RWPE1 (cell line): ENCODE results near the gene ZNF177.

Experiments used
- CTCF ChIA-PET: fragments of 350-600 bp; sonication (Branson Sonifier 250); formaldehyde crosslinking; extraction: SDS; loops from one replicate; lab custom pipeline; 2021; lab: Yijun Ruan, JAX
- POLR2A ChIA-PET: fragments of 400-600 bp; formaldehyde crosslinking; extraction: SDS; loops from one replicate; lab custom pipeline; 2020; ENCODE audit warnings: antibody characterized with exemption; ENCODE audit not compliant: low non-redundant PET; lab: Yijun Ruan, JAX
- DNase-seq: peaks from one replicate; pipeline ENCODE4 v3.0.0; 2012; ENCODE audit warnings: low spot score
- H3K27ac ChIP-seq: fragments of 450-650 bp; 2 replicates; pipeline ENCODE4 v1.5.1; 2017
- TF ChIP-seq, protein P1 (sequence below): fragments of 450-650 bp; conservative IDR thresholded peaks from 2 replicates; pipeline ENCODE4 v1.5.1; 2017; ENCODE audit warnings: low read depth, mild to moderate bottlenecking

The ZNF177 gene

DNA sequence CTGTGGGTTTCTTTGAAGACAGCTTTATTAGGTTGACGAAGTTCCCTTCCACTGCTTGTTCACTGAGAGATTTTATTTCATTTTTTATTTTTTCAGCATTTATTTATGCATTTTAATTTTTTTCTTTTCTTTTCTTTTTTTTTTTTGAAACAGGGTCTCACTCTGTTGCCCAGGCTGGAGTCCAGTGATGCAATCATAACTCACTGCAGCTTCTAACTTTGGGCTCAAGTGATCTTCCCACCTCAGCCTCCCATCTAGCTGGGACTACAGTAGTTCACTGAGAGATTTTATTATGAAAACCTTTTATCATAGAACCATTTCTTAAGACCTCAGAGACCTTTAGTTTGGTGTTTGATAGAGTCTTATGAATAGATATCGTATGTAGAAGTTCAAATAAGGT is 10.3 kb upstream of the ZNF177 start:
- TF ChIP-seq, protein P1, sequence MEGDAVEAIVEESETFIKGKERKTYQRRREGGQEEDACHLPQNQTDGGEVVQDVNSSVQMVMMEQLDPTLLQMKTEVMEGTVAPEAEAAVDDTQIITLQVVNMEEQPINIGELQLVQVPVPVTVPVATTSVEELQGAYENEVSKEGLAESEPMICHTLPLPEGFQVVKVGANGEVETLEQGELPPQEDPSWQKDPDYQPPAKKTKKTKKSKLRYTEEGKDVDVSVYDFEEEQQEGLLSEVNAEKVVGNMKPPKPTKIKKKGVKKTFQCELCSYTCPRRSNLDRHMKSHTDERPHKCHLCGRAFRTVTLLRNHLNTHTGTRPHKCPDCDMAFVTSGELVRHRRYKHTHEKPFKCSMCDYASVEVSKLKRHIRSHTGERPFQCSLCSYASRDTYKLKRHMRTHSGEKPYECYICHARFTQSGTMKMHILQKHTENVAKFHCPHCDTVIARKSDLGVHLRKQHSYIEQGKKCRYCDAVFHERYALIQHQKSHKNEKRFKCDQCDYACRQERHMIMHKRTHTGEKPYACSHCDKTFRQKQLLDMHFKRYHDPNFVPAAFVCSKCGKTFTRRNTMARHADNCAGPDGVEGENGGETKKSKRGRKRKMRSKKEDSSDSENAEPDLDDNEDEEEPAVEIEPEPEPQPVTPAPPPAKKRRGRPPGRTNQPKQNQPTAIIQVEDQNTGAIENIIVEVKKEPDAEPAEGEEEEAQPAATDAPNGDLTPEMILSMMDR: no peak
- no peak overlapping the region for H3K27ac ChIP-seq
- ChIA-PET POLR2A (no interaction called here), CTCF (interaction anchor here (0.6 kb wide), 1 partner anchor 56 kb away, joined by 6 read pairs; no protein-coding TSS in a partner anchor)
- DNase-seq: no peak

DNA sequence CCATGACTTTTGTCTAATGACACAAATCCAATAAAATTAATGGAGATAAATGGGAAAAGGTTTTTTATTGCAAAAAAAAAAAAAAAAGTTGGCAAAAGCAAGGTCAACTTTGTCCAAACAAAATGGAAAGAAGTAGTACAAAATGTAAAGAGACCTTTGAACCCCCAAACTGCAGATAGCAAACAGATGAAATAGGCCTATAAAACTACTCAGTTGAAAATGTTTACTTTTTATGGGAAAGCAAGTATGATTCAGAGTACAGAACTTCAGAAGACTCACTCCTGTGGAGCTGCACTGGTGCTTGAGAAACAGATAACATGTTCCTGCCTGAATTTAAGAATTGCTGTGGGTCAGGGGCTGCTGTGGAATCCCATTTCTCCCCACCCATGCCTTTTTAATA is 9.8 kb upstream of the ZNF177 start:
- no peak for DNase-seq
- POLR2A ChIA-PET: no interaction called here

DNA sequence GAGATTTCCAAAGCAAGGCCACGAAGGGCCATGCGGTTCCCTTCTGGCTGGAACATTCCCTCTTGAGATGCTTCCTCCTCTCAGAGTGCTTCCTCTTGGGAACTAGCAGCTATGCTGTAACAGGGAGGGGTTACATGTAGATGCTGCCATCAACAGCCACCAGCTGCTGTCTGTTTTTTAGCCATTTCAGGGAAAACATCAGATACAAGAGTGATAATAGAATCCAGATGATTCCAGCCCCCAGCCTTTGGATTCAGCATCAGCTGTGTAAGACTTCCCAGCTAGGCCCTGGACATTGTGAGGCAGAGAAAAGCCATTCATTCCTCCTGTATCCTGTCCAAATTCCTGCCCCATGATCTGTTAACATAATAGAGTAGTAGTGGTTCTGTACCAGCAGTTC is 8.2 kb upstream of the ZNF177 start:
- POLR2A ChIA-PET: no interaction called here
- CTCF ChIA-PET: no interaction called here
- TF ChIP-seq, protein P1: no peak
- no peak overlapping the region for H3K27ac ChIP-seq
- DNase-seq: no peak

More for the DNA sequence above, 9.8 kb upstream of the ZNF177 start:
- TF ChIP-seq, protein P1: no peak
- no peak overlapping the region for H3K27ac ChIP-seq
- CTCF ChIA-PET: interaction anchor here (0.6 kb wide), 2 partner anchors 11 to 105 kb away, joined by 4 to 10 read pairs; no protein-coding TSS in a partner anchor

DNA sequence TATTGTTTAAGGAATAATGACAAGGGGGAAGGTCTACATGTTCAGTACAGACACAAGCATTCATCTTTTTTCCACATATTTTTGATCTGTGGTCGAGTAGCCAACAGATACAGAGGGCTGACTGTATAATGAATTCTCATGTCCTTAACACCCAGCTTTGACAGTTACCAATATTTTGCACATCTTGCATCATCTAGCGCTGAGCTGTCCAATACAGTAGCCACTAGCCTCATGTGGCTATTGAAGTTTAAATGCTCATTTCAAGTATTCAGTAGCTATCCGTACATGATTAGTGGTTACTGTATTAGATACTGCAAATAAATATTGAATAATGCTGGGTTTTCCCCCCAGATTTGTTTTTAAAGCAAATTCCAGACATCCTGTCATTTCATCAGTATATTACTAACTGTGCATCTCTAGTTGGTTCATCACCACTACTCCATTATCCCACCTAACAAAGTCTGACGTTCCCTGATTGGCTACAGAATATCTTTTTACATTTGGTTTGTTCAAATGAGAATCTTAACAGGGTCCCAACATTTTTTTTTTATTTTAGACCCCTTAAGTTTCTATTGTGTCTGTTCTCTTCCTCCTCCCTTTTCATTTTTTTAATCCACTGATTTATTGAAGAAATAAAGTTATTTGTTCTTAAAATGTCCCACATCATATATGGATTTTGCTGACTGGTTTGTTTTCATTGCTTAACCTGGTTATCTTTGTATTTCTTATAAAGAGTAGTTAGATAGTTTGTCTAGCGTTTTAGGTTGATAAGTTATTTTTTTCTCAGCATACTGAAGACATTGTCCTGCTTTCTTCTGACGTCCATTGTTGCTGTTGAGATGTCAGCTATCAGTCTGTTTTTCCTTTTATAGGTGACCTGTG is 8.2 kb downstream of the ZNF177 start:
- TF ChIP-seq, protein P1: no peak
- POLR2A ChIA-PET: no interaction called here

DNA sequence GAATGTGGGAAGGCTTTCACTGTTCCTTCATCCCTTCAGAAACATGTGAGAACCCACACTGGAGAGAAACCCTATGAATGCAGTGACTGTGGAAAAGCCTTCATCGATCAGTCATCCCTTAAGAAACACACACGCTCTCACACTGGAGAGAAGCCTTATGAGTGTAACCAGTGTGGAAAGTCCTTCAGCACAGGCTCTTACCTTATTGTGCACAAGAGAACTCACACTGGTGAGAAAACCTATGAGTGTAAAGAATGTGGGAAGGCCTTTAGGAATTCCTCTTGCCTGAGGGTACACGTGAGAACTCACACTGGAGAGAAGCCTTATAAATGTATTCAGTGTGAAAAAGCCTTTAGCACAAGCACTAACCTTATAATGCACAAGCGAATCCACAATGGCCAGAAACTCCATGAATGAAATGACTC is 18.6 kb downstream of the ZNF177 start:
- POLR2A ChIA-PET: no interaction called here
- CTCF ChIA-PET: no interaction called here

More for the DNA sequence above, 8.2 kb downstream of the ZNF177 start:
- H3K27ac ChIP-seq: no peak overlapping the region
- DNase-seq: no peak
- CTCF ChIA-PET: no interaction called here

DNA sequence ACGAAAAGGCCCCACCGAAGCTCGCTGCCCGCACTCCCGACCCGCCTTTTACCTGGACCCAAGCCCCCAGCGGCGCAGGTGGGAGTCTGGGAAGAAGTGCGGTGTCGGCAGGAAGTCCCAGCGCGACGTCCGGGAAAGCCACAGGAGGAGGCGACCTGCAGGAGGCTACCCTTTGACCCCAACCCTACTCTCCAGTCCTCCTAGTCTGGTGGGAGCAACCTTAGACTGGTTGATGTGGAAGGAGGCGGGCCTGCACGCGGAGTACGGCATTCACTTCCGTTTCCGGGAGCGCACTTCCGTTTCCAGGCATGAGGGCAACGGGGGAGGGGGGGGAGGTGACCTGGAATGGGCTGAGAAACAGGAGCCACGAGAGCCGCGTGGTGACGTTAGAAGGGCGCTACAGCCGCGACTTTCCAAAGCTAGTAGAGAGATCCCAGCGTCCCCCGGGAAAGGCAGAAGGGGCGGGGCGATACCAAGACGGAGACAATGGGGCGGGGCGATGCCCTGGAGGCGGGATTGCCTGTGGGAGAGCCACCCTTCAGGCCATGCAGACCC is 44.1 kb downstream of the ZNF177 start:
- POLR2A ChIA-PET: no interaction called here
- peak overlapping the region; percentile 67 for H3K27ac ChIP-seq
- peak; percentile 78 for DNase-seq
- CTCF ChIA-PET: interaction anchor here (0.5 kb wide), 1 partner anchor 161 kb away, joined by 3 read pairs; no protein-coding TSS in a partner anchor
- TF ChIP-seq, protein P1: no peak

More for the DNA sequence above, 18.6 kb downstream of the ZNF177 start:
- DNase-seq: no peak
- H3K27ac ChIP-seq: no peak overlapping the region
- TF ChIP-seq, protein P1: no peak
